Neuron (in vitro differentiated cells): ENCODE results near the gene NHSL1.

Experiments used
- H2AFZ ChIP-seq: one replicate; pipeline ENCODE4 v1.6.1; 2013; ENCODE audit warnings: low read depth, mild to moderate bottlenecking, inconsistent platforms, low read length, moderate library complexity
- H3K27me3 ChIP-seq: one replicate; pipeline ENCODE4 v1.6.1; 2013; ENCODE audit warnings: low read length; ENCODE audit not compliant: insufficient read depth
- H3K36me3 ChIP-seq: one replicate; pipeline ENCODE4 v1.6.1; 2013; ENCODE audit warnings: low read length; ENCODE audit not compliant: insufficient read depth
- H3K4me1 ChIP-seq: one replicate; pipeline ENCODE4 v1.6.1; 2013; ENCODE audit warnings: low read length; ENCODE audit not compliant: insufficient read depth
- H3K4me3 ChIP-seq: 2 replicates; pipeline ENCODE4 v1.5.1; 2013; ENCODE audit warnings: mild to moderate bottlenecking, low read length, moderate library complexity
- H3K9me3 ChIP-seq: one replicate; pipeline ENCODE4 v1.6.1; 2013; ENCODE audit warnings: low read length

The NHSL1 gene

DNA sequence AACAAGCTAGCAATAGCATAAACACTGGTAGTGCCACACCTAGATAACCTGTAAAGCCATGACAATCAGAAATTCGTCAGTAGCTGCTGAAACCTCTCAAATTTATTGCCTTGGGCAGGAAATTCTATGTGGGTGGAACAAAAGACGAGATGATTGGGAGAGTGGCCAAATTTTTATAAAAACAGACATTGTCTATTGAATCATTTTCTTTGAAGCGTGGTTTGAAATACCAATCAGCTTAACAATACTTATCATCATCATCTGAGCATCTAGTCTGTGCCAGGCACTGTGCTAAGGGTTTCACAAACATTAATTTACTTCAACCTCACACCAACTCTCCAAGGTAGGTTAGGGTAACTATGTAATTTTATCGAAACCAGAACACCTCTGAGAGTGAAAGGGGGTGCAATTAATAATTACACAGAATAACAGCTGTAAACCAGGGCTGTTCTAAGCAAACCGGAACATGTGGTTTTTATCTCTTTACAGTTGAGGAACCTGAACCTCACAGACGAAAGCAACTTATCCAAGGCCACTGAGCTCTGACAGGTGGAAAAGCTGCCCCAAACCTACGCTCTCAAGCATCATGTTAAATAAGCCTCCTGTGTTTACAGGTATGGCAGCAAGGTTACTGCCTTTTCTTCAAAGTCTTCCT, 43.4 kb downstream of the NHSL1 start:
- H3K4me3 ChIP-seq, result no peak overlapping the region
- H3K36me3 ChIP-seq, result peaks cover 31% of the 10 kb centered on the region
- H3K9me3 ChIP-seq, result no peaks in the 10 kb centered on the region
- no peak overlapping the region for H2AFZ ChIP-seq
- H3K4me1 ChIP-seq, result no peaks in the 10 kb centered on the region
- no peaks in the 10 kb centered on the region for H3K27me3 ChIP-seq

GRCh38 chr6:138454981-138455706, 44.1 kb downstream of the NHSL1 start:
- peaks cover 28% of the 10 kb centered on the region for H3K36me3 ChIP-seq
- no peaks in the 10 kb centered on the region for H3K27me3 ChIP-seq
- H3K9me3 ChIP-seq, result no peaks in the 10 kb centered on the region
- H3K4me3 ChIP-seq, result no peak overlapping the region
- H3K4me1 ChIP-seq, result peaks cover 4% of the 10 kb centered on the region
- H2AFZ ChIP-seq, result no peak overlapping the region

DNA sequence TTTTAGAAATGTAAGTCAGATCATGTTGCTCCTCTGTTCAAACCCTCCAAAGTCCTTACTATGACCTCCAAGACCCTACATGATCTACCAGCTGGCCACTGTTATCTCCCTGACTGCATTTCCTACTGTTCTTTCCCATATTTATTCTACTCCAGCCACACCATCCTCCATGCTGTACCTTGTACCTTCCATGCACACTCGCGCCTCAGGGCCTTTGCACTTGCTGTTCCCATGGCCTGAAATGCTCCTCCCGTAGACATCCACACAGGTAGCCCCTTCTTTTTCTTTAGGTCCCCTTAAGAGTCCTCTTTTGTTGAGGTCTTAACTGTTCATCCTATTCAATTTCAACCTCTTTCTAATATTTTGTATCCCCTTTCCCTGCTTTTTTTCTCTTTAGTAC, 48.3 kb downstream of the NHSL1 start:
- Histone ChIP-seq H3K36me3 (peaks cover 22% of the 10 kb centered on the region), H3K4me3 (no peak overlapping the region), H3K9me3 (no peaks in the 10 kb centered on the region), H3K27me3 (no peaks in the 10 kb centered on the region), H3K4me1 (peaks cover 5% of the 10 kb centered on the region), H2AFZ (no peak overlapping the region)

GRCh38 chr6:138450445-138450844, 48.8 kb downstream of the NHSL1 start:
- Histone ChIP-seq H3K36me3 (peaks cover 21% of the 10 kb centered on the region), H3K4me1 (peaks cover 5% of the 10 kb centered on the region), H3K4me3 (no peak overlapping the region), H3K9me3 (no peaks in the 10 kb centered on the region), H2AFZ (no peak overlapping the region), H3K27me3 (no peaks in the 10 kb centered on the region)

- Histone ChIP-seq H3K9me3 (no peaks in the 10 kb centered on the region), H3K27me3 (no peaks in the 10 kb centered on the region), H3K36me3 (peaks cover 29% of the 10 kb centered on the region), H2AFZ (no peak overlapping the region), H3K4me1 (peaks cover 5% of the 10 kb centered on the region), H3K4me3 (no peak overlapping the region)
Observed at GRCh38 chr6:138446821-138447220, 52.5 kb downstream of the NHSL1 start.

- Histone ChIP-seq H2AFZ (no peak overlapping the region), H3K4me3 (no peak overlapping the region), H3K36me3 (peaks cover 53% of the 10 kb centered on the region)
Observed at GRCh38 chr6:138443979-138444378, 55.3 kb downstream of the NHSL1 start.

GRCh38 chr6:138442663-138443062, 56.6 kb downstream of the NHSL1 start:
- H3K4me1 ChIP-seq, result no peaks in the 10 kb centered on the region
- no peaks in the 10 kb centered on the region for H3K27me3 ChIP-seq
- H3K9me3 ChIP-seq, result no peaks in the 10 kb centered on the region
- H3K36me3 ChIP-seq, result peaks cover 53% of the 10 kb centered on the region
- H3K4me3 ChIP-seq, result no peak overlapping the region
- no peak overlapping the region for H2AFZ ChIP-seq

More at GRCh38 chr6:138443979-138444378, 55.3 kb downstream of the NHSL1 start:
- H3K9me3 ChIP-seq, result no peaks in the 10 kb centered on the region
- H3K27me3 ChIP-seq, result no peaks in the 10 kb centered on the region
- no peaks in the 10 kb centered on the region for H3K4me1 ChIP-seq

GRCh38 chr6:138441965-138442364, 57.3 kb downstream of the NHSL1 start:
- H3K4me3 ChIP-seq, result no peak overlapping the region
- H3K27me3 ChIP-seq, result no peaks in the 10 kb centered on the region
- peaks cover 55% of the 10 kb centered on the region for H3K36me3 ChIP-seq
- H3K4me1 ChIP-seq, result no peaks in the 10 kb centered on the region
- H3K9me3 ChIP-seq, result no peaks in the 10 kb centered on the region
- H2AFZ ChIP-seq, result no peak overlapping the region

DNA sequence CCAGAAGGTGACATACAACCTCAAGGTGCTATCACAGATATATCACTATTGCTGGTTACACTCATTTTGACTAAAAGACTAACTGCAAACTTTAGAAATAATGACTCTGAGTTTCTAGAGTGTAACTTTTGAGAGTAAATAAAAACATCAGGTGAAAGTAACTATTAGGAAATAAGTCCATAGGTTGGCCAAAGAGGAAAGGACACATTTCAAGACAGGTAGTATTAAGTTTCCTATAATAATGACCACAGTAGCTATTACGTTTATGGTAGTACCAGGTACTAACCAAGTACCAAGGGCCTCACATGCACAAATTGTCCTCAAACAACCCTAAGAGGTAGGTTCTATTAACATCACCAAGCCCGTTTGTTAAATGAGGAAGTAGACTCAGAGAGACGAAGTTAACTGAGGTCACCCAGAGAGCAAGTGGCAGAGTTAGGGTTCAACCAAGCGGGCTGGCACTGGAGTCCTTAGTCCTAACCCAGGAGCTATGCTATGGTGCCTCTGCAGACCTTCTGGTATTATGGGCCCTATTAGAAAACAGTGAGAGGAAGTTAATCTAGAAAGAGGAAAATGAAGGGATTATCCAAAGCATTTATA, 58.4 kb downstream of the NHSL1 start:
- H3K27me3 ChIP-seq, result no peaks in the 10 kb centered on the region
- H3K4me1 ChIP-seq, result no peaks in the 10 kb centered on the region
- H3K9me3 ChIP-seq, result peaks cover 2% of the 10 kb centered on the region
- H3K36me3 ChIP-seq, result peaks cover 58% of the 10 kb centered on the region
- H3K4me3 ChIP-seq, result no peak overlapping the region
- no peak overlapping the region for H2AFZ ChIP-seq

DNA sequence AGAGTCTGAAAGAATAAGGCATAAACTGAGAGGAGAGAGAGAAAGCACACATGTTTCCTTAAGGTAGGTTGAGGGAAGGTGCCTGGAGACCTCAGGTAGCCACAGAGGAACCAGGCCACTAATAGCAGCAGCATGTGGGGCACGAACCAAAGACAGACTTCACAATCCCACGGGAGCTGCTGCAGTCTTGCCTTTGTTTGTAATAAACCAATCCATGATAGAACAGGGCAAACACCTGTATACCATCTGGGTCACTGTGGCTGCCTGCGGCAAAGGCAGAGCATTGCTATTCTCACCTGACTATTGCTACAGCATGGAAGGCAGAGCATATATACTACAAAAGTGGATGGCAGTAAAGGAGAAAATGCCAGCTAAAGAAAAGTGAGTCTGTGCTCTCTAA, 59.0 kb downstream of the NHSL1 start:
- peaks cover 61% of the 10 kb centered on the region for H3K36me3 ChIP-seq
- peaks cover 2% of the 10 kb centered on the region for H3K9me3 ChIP-seq
- no peaks in the 10 kb centered on the region for H3K4me1 ChIP-seq
- no peak overlapping the region for H2AFZ ChIP-seq
- no peak overlapping the region for H3K4me3 ChIP-seq
- H3K27me3 ChIP-seq, result no peaks in the 10 kb centered on the region

DNA sequence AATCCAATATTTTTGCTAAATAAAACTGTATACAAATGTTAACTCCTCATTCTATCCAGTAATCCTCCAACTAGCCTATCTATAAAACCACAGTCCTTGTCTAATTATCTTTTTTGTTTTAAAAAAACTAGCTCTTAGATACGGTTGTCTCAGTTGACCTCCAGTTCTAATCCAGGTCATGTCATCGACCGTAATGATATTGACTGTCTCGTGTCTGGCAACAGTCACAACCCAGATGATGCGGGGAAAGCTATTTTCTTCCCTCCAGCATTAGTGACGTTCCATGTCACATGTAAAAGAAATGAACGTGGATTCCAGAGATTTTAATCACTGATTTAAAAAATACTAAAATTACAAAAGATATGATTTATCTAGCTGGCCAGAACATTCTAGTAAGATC, 59.7 kb downstream of the NHSL1 start:
- no peak overlapping the region for H2AFZ ChIP-seq
- H3K27me3 ChIP-seq, result no peaks in the 10 kb centered on the region
- H3K4me3 ChIP-seq, result no peak overlapping the region
- no peaks in the 10 kb centered on the region for H3K4me1 ChIP-seq
- peaks cover 2% of the 10 kb centered on the region for H3K9me3 ChIP-seq
- H3K36me3 ChIP-seq, result peaks cover 67% of the 10 kb centered on the region

DNA sequence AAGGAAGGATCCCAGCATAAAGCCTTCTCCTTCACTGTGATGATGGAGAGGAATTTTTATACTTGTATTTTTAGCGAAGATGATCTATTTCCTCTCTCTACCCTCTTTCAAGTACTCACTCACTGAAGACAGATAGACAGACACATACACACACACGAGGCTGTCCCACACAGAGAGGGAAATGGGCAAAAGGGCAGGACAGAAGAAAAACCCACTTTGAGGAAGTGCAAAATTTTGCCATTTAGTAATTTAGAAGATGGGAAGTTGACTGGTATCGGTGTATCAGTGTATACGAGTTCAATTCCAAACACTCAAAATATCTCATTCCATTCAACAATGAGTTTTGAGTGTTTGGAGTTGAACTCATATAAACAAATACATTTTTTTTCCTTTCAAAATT, 64.4 kb downstream of the NHSL1 start:
- Histone ChIP-seq H3K36me3 (peaks cover 72% of the 10 kb centered on the region), H3K9me3 (peaks cover 2% of the 10 kb centered on the region), H2AFZ (no peak overlapping the region), H3K4me3 (no peak overlapping the region), H3K27me3 (no peaks in the 10 kb centered on the region), H3K4me1 (no peaks in the 10 kb centered on the region)

GRCh38 chr6:138434096-138434495, 65.2 kb downstream of the NHSL1 start:
- Histone ChIP-seq H2AFZ (no peak overlapping the region), H3K4me1 (no peaks in the 10 kb centered on the region), H3K9me3 (peaks cover 2% of the 10 kb centered on the region), H3K4me3 (no peak overlapping the region), H3K27me3 (no peaks in the 10 kb centered on the region), H3K36me3 (peaks cover 73% of the 10 kb centered on the region)
